Measurements from ENCODE around the gene TGFBR1.
"Not testable (repeated sequence)": the region's sequence is repeated elsewhere in the genome, so short reads cannot be mapped to it uniquely, and the experiment has no call there.

Gene TGFBR1

GRCh38 chr9:99076483-99077171, 28.3 kb upstream of the TGFBR1 start:
- DNase-seq: no peak

GRCh38 chr9:99078717-99079116, 26.2 kb upstream of the TGFBR1 start:
- DNase-seq: no peak

- DNase-seq: no peak
Observed at GRCh38 chr9:99079542-99079941, 25.4 kb upstream of the TGFBR1 start.

- DNase-seq: no peak
Observed at GRCh38 chr9:99083051-99083450, 21.9 kb upstream of the TGFBR1 start.

DNA sequence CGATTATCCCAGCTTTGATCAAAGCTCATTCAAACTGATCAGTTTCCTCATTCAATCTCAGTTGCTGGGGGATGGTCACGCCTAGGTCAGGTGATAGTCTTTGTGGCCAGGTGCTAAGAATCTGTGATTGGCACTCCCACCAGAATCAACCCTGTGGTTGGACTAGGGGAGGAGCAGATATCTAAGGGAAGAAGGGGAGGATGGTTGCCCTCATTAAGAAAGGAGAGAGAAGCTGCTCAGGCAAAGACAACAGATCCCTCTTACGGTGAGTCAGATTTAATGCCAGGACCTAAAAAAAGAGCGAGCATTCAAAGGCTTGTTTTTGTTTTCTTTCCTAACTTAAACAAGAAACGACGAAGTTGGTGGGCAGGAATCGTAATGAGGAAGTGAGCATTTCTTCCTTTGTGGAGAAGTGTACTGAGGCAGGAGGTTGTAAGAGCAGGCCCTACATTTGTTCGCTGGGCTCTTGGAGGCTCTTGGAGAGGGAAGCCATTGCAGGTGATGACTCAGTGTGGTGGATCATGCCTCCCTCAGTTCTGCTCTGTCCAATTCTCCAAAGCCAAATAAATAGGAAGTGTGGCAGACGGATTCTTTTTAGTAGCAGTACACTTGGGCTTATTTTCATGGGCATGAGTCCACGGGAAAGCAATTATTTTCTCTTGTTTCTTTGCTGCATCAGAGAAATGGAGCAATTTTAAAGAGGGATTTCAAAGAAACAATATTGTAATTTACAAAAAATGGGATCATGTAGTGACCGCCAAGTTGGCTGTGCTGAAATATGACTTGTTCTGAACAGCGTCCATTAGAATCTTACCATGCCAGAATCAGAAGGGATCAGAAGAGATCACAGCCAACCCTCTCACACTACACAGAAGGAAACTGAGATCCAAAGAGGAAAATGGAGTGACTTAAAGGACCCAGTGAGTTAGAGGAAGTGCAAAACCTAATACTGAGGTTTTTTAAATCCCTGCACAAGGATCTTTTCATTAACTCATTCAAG, 18.7 kb upstream of the TGFBR1 start:
- no peak for DNase-seq

GRCh38 chr9:99087462-99087861, 17.5 kb upstream of the TGFBR1 start:
- DNase-seq: no peak

- no peak for DNase-seq
Observed at GRCh38 chr9:99090336-99091130, 14.4 kb upstream of the TGFBR1 start.

DNA sequence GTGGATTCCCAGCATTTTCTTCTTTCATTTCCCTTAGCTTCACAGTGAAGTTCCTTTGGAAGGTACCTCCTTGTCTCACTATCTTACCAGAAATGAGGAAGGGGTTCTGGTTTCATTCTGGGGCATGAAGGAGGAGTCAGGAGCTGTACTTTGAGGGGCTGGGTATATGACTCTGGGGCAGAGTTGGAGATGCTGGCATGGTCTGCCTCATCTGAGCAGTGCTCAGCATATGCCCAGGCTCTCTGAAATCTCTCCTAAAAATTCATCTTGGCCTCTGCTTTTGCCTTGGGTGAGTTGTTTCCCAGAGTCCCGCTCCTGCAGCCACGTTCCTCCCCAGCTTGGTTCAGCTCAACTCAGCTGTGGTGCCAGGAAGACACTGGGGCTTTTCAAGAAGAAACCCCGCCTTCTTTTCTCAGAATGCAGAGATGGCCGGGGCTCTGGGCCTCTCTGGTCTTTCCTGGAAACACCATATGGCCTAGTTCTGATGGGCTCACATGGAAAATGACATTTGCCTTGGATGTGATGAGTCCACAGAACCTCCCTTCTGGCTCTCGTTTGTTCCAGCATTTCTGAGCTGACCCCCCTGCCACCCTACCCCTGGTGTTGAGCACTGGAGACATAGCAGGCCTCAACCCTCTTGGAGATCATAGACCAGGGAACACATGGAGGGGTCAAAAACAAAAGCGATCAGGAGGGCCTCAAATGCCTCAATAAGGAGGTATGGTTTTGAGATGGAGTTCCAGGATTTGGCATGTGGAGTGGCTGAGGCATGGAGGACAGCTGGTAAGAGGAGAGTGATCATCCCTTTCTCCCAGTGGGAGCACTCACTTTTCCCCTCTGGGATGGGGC, 12.0 kb upstream of the TGFBR1 start:
- DNase-seq: no peak

- DNase-seq: no peak
Observed at GRCh38 chr9:99093492-99093791, 11.5 kb upstream of the TGFBR1 start.

GRCh38 chr9:99095565-99095964, 9.3 kb upstream of the TGFBR1 start:
- DNase-seq: no peak

DNA sequence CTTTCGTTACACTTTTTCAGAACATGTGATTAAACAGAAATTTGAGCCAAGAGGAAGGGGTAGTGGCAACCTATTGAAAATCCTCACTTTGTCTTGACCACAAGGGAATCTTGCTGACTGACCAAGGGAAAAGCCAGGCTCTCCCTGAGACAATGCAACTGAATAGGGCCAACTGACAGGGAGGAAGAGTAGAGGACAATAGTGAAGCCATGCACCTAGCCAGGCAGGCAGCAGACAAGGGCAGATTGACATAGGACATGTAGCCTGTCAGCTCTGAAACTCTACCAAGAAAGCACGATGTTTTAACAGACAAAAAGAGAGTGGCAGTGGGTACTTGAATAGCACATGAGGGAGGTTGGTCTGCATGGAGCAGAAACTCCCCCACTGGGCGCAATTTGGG, 8.5 kb upstream of the TGFBR1 start:
- no peak for DNase-seq

GRCh38 chr9:99099806-99100585, 4.9 kb upstream of the TGFBR1 start:
- DNase-seq: not testable (repeated sequence)

- no peak for DNase-seq
Observed at GRCh38 chr9:99101271-99101670, 3.6 kb upstream of the TGFBR1 start.

DNA sequence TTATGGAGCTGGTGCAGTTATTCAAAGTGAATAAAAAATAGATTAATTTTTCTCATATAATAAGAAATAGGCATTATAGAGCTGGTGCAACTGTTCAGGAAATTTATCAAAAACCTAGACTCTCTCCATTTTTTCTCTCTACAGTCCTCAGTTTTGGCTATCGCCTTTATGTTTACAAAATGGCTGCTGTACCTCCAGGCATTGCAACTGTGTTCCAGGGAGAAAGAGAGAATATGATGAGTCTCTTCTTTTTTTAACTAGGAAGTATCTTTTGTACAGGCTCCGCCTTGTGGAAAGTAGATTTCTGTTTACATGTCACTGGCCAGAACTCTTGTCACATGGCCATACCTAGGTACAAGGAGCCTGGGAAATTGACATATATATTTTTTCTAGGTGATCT, 3.1 kb upstream of the TGFBR1 start:
- DNase-seq: no peak

DNA sequence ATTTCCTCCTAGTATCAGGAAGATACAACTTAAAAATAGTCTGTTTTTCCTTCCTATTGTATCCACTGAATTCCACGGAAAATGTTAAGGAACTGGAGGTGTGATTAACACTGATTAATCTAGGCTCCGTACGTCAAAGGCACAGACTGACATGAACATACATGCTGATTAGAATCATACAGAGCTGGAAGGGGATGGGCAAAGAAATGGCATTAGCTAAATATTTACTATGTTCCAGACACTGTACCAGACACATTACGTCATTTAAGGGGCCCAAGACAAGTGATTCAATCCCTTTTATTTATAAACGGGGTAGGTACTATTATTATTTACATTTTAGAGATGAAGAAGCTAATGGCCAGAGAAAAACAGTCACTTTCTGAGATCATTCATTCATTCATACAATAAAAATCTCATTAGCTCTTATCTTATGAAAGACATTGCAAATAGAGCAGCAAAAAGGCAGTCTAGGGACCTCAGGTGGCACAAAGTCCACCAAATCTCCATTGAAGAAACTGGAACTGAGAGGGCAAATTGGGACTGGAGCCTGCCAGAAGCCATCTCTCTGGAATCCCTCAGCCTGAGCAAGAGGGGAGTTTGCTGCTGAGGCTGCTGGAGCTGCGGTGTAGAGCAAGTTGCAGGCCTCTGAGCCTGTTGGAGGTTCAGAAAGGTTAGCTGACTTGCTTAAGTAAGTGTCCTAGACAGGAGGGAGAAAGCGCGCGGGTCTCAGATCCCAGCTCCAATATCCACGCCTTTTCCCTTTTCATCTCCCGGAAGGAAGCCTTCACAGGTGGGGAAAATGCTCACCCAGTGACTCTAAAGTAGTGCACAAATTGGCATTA, 1.6 kb upstream of the TGFBR1 start:
- no peak for DNase-seq

DNA sequence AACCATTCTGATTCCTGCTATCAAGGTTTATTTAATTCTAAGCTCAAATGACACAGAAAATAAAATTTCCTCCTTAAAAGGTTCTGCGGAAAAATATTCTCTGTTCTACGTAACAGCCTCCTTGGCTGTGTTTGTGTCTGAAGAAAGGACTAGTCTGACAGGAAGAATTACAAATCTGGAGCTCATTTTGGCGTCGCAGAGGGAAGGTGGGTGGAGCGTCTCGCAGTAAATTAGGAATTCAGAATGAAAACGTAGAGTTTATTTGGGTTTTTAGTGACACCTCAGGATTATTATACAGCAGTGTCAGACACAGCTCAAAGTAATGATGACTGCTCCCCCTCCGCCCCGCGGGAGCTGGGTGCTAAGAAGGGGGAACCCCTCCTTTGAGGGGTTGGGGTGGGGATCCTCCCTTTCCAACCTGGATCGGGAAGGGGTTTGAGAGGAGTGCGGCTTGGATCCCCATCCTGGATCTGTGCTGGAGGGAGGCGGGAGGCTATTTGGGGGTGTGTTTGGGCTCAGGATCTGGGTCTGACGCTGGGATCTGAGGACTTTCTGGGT, 933 bp upstream of the TGFBR1 start:
- no peak for DNase-seq

DNA sequence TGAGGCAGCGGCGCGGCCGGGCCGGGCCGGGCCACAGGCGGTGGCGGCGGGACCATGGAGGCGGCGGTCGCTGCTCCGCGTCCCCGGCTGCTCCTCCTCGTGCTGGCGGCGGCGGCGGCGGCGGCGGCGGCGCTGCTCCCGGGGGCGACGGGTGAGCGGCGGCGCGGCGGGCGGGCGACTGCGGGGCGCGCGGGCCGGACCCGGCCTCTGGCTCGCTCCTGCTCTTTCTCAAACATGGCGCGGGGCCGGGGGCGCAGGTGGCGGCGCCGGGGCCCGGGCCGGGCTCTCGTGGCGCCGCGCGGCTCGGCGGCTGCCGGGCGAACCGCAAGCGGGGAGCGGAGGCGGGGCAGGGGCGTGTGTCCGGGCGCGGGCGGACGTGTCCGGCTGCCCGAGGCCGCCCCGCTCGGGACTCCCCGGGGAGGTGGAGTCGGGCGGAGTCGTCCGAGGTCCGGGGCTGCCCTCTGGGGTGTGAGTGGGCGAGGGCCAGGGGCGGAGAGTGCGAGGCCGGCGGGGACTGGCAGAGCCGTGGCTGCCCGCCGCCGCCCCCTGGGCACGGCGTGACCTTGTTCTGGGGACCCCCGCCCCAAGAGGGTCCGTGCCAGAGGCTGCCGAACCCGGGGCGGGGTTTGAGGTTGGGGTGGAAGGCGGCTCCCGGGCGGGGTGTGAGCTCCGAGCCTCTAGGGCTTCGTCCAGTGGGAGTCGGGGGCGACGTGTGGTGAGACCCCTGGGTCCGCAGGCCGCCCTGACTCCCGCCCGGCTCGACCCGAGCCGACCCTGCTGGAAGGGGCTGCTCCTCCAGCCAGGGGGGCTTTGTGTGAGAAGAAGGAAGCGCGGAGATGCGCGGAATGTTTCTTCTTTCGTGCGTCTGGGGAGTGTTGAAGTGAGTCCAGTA, 485 bp downstream of the TGFBR1 start:
- peak; percentile 80 for DNase-seq

DNA sequence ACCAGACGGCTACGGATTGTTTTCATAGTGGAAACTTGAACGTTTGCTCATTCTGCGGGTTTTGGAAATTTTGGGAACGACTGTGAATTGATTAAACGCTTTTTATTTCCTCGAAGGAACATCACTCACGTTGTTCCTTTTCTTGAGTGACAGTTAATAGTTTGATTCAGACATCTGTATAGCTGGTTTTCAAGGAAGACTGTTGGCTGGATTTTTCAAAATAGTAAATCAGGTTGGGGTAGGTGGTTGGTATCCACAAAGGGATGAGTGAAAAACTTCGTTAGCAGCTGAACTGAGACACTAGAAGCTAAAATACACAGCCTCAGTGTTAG, 1.1 kb downstream of the TGFBR1 start:
- no peak for DNase-seq

DNA sequence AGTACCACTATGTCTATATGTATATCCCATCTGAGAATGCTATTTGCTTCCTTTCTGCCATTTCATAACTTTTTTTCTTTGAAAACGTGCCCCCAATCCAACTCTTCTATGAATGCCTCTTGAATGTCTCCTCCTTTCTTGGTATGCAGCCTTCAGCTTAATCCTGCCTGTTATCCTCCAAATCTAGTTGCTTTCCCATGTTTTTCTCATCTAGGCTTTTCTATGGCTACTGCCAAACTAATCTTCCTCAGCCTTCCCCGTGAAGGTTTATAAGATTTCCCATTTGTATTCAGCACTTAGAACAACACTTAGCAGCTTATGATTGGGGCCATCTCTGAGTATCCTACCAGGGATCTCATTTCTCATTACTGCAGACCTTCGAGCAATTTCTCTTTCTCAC, 2.5 kb downstream of the TGFBR1 start:
- no peak for DNase-seq

DNA sequence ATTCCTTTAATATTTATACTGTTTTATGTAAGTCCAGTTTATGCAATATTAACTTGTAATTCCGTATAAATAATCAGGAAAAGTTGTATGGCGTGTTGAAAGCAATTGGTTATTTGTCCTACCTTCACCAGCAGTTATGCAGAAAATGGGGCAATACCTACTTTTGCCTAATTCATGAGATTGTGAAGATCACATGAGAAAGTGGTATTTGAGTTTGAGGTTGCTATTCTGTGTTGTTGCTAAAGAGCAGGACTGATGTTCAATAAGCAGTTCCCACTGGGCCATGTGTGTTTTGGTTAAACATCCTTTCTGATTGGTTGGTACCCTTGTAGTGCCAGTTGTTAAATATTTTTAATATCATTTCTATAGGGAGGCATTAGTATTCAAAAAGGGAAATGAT, 3.2 kb downstream of the TGFBR1 start:
- DNase-seq: no peak

All from 8988T (cell line).